HG03066 (cell line): ENCODE results near the gene BROX.
"Not testable (repeated sequence)": the region's sequence is repeated elsewhere in the genome, so short reads cannot be mapped to it uniquely, and the experiment has no call there.

ENCODE experiments used
- ATAC-seq: cut with Tn5 transposase; IDR thresholded peaks from one replicate; pipeline ENCODE4 v1.9.1; 2021; ENCODE audit warnings: low read depth; ENCODE audit not compliant: unreplicated experiment

The BROX gene, protein sequence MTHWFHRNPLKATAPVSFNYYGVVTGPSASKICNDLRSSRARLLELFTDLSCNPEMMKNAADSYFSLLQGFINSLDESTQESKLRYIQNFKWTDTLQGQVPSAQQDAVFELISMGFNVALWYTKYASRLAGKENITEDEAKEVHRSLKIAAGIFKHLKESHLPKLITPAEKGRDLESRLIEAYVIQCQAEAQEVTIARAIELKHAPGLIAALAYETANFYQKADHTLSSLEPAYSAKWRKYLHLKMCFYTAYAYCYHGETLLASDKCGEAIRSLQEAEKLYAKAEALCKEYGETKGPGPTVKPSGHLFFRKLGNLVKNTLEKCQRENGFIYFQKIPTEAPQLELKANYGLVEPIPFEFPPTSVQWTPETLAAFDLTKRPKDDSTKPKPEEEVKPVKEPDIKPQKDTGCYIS

DNA sequence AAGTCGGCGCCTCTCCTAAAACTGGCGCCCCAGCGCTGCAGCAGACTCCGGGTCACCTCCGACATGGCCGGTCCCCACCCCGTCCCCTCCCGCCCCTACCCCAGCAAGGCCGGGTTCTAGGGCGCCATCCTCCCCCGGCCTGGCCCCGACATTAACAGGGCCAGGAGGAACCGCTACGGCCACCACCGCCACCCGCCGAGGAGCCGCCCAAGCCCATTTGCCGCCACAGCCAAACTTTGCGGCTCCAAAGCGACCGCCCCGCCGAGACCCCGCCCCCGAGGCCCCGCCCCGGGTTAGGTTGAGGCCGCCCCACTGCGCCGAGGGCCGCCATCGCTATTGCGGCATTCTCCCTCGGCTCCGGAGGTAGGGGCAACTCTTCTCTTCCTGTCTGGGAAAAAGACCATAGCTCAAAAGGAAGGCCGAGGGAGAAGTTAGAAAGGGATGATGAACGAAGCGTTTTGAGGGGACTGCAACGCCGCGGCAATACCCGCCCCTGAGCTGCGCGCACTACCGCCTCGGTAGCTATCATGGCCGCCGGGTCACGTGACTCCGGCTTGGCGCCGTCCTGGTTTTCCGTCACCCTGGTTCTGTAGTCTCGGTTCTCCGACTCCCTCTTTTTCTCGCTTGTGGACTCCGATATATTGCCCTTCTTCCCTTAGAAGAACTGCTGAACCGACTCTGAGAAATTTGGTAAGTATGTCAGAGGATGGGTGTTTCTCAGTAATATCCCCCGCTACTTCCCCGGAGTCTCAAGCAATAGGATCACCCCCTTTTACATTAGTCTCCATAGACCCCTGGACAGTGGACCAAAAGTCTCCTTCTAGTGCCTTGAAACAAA is at the start of gene BROX, which contains the start of gene AIDA:
BROX (plus strand) TSS at position 312 of the 838 bp plus-strand sequence. CDS start 3,136 bp downstream, outside the sequence.
AIDA (minus strand) TSS at position 239 of the 838 bp plus-strand sequence; CDS start at position 65, 174 bp downstream.
- ATAC-seq, result peak; percentile 77

DNA sequence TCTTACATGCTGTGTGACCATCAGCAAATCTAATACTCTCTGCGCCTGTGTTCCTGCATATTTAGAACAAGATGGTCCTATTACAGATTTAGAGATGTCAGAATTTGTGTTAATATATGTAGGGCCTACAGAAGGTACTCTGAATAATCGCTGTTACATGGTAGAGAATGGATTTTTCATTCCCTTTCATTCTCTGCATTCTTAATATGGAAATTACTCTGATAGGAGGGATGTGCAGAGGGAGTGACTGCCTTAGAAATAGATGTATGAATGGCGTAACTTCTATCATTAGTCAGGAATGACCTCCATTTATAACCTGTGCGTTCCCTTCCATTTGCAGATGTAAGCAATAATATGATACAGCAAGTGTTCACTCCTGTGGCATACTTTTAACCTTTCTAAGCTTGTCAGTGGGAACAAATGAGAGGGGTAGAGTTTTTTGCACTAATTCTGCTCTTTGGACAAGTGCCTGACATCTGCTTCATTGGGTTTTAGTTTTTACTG is 48.9 kb upstream of the BROX start:
- no peak for ATAC-seq

- no peak for ATAC-seq
These were observed 46.4 kb upstream of the BROX start for GRCh38 chr1:222665964-222666363.

DNA sequence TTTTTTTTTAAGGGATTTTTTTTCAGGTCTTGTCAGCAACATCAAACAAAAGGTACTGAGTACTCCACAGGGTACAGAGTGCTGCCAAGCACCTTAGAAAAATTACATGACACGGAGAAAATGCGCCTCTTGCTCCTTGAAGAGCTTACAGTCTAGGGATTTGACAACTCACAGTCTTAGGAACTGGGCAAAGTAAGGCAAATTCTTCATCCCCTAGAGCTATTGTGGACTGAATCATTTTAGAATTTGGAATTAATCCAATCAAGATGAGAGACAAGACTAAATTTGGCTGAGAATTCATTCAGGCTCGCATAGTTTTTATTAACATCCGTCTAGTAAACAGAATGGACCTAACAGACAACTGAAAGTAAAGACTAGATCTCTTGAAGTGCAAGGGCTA is 44.2 kb upstream of the BROX start:
- ATAC-seq, result not testable (repeated sequence)

DNA sequence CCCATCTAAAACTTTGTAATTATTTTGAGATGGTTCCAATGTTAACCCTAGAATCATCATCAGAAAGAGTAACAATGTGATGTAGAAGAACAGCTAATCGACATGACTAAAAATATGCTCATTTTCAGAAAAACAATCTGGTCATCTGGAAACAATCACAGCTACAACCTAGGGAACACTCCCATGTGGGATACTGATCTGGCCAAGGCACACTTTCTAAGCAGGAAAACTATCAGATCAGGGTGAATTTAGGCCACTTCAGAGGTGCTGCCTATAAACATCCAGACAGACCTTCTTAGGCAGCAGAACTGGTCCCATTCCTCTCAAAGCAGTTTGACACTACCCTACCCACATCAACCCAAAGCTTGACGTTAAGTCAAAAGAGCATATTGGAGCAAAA is 43.3 kb upstream of the BROX start:
- ATAC-seq, result not testable (repeated sequence)

- no peak for ATAC-seq
These were observed 42.3 kb upstream of the BROX start for GRCh38 chr1:222670110-222670509.

DNA sequence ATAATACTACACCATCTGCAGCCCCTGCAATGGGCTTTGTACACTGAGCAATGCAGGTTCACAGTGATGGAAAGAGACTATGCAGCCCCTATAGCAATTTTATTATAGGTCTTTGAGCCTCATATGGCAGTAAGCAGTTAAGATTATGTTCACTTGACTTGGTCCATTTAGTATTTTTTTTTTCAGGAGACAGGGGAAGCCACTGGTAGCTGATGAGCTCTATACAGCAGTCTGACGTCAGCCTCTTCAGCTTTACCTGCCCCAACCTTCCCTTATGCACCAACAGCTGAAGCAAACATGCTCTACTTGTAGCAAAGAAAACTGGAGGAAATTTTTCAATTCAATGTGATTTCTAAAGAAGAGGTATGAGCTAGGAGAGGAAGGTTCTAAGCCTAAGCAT is 32.3 kb upstream of the BROX start:
- ATAC-seq, result no peak

GRCh38 chr1:222691016-222691415 is 21.3 kb upstream of the BROX start:
- no peak for ATAC-seq

DNA sequence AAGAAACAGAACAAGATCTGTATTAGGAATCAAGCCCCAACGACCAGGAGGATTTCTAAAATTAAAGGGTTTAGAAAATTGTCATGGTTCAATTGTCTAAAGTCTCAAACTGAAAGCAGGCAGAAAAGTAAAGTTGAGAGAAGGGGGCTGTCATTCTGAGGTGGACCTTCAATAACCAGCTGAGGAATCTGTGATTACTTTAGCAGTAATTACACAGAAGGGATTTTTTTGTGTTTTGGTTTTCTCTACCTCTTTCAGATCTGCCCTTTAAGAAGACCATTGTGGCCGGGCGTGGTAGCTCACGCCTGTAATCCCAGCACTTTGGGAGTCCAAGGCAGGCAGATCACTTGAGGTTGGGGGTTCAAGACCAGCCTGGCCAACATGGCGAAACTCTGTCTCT is 17.4 kb upstream of the BROX start:
- no peak for ATAC-seq

DNA sequence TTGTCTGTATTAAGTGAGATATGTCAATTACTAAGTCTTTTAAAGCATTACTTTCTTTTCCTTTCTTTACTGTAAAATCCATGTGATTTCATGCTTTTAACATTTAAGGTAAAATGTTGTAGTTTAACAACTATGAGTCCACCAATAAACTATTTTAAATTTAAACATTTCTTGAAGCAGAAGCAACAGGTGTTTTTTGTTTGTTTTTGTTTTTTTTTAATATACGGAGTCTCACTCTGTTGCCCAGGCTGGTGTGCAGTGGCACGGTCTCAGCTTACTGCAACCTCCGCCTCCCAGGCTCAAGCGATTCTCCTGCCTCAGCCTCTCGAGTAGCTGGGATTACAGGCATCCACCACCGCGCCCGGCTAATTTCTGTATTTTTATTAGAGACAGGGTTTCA is 15.6 kb upstream of the BROX start:
- ATAC-seq, result no peak

DNA sequence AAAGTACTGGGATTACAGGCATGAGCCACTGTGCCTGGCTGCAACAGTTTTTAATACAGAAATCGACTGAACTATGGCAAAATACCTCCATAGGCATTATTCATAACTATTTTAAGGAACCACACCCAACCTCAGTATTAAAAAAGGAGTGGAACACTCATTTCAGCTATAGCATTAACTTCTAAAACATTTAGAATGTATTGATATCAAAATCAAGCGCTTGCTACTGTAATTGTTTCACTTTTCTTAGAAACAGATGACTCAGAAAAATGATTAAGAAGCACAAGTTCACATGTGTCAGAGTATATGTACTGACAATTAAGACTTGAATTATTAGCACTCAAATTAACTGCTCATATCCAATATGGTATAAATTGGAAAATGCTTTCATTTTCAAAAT is 15.2 kb upstream of the BROX start:
- no peak for ATAC-seq

GRCh38 chr1:222697826-222698225 is 14.5 kb upstream of the BROX start:
- ATAC-seq, result no peak

DNA sequence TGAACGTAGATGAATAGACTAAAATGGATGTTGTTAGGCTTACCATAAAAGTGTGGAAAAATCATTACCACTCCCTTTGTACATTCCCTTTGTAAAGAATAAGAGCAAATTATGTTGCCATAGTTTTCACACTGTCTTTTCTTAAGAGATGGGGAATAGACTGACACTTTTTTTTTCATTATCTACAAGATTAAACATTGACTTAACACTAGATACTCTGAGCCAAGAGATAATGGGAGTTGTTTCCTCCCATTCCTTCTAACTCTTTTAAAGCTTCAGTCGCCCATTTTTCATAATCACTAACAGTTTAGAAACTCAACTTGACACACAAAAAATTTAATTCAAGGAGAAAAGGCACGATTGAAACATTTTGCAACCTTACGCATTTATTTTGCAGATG is 10.2 kb upstream of the BROX start:
- ATAC-seq, result no peak

- ATAC-seq, result no peak
These were observed 8.1 kb upstream of the BROX start for GRCh38 chr1:222704260-222704659.

DNA sequence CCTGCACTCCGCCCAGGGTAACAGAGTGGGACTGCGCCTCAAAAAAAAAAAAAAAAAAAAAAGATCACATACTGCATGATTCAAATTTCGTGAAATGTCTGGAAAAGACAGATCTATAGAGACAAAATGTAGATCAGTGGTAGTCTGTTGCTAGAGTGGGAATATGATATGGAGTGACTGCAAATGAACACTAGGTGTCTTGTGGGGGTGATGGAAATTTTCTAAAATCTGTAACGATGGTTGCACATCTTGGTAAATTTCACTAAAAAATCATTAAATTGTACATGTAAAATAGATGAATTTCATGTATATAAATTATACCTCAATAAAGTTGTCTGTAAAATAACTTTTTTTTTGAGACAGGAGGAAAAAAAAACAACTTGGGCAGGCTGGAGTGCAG is 5.5 kb upstream of the BROX start:
- no peak for ATAC-seq

DNA sequence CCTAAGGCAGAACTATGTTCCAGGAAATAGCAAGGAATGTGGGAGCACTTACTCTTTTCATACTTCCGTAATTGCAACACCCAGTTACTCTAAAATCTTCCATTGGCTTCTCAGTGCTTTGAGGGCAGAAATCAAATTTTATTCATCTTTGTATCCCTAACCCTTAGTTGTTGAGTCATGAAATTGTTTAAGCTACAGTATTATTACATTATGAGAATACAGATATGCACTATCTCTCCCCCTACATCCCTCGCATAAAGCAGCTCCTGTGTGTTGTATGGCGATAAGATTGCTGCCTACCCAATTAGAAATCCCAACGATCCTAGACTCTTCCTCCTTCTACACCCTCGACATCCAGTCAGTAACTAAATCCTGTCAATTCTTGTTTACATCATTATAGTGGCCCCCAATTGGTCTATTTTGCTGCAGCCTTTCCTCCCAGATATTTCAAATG is 2.6 kb upstream of the BROX start:
- ATAC-seq, result no peak

GRCh38 chr1:222711319-222712252 is 778 bp upstream of the BROX start:
- peak; percentile 32 for ATAC-seq

- ATAC-seq, result peak; percentile 65
These were observed 962 bp downstream of the BROX start for GRCh38 chr1:222713091-222713961.

- ATAC-seq, result no peak
These were observed 4.0 kb downstream of the BROX start for GRCh38 chr1:222716393-222716792.
